ENCODE measurements around the gene TRABD2A.
A peak's percentile ranks its signal among the peaks of the same experiment; 100 is the strongest.

TRABD2A gene, protein sequence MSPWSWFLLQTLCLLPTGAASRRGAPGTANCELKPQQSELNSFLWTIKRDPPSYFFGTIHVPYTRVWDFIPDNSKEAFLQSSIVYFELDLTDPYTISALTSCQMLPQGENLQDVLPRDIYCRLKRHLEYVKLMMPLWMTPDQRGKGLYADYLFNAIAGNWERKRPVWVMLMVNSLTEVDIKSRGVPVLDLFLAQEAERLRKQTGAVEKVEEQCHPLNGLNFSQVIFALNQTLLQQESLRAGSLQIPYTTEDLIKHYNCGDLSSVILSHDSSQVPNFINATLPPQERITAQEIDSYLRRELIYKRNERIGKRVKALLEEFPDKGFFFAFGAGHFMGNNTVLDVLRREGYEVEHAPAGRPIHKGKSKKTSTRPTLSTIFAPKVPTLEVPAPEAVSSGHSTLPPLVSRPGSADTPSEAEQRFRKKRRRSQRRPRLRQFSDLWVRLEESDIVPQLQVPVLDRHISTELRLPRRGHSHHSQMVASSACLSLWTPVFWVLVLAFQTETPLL

GRCh38 chr2:84880645-84881521 lies at the start of gene TRABD2A:
TSS of gene TRABD2A (minus strand) at chr2:84881084. CDS start at chr2:84881039, 45 bp downstream.
- H3K4me3 ChIP-seq (ENCODE audit: low read depth, low read length) = peak within 1 kb of the TSS; percentile 40
- TF ChIP-seq, protein P1, sequence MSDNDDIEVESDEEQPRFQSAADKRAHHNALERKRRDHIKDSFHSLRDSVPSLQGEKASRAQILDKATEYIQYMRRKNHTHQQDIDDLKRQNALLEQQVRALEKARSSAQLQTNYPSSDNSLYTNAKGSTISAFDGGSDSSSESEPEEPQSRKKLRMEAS (IDR thresholded peaks at IDR 0.05; ENCODE audit: low read depth, low read length) = no peak
- TF ChIP-seq, protein P2, sequence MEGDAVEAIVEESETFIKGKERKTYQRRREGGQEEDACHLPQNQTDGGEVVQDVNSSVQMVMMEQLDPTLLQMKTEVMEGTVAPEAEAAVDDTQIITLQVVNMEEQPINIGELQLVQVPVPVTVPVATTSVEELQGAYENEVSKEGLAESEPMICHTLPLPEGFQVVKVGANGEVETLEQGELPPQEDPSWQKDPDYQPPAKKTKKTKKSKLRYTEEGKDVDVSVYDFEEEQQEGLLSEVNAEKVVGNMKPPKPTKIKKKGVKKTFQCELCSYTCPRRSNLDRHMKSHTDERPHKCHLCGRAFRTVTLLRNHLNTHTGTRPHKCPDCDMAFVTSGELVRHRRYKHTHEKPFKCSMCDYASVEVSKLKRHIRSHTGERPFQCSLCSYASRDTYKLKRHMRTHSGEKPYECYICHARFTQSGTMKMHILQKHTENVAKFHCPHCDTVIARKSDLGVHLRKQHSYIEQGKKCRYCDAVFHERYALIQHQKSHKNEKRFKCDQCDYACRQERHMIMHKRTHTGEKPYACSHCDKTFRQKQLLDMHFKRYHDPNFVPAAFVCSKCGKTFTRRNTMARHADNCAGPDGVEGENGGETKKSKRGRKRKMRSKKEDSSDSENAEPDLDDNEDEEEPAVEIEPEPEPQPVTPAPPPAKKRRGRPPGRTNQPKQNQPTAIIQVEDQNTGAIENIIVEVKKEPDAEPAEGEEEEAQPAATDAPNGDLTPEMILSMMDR (IDR thresholded peaks at IDR 0.05; ENCODE audit: low read depth, low read length) = no peak
- TF ChIP-seq MYC (IDR thresholded peaks at IDR 0.05; ENCODE audit: low read depth, low read length) (no peak), POLR2A (IDR thresholded peaks at IDR 0.05; ENCODE audit: extremely low read depth, insufficient read length) (no peak)
- DNase-seq (ENCODE audit: low read depth) = peak; percentile 47

GRCh38 chr2:84927275-84927627 lies 46.4 kb upstream of the TRABD2A start:
- no peak for DNase-seq (ENCODE audit: low read depth)
- no peak overlapping the region for H3K4me3 ChIP-seq (ENCODE audit: low read depth, low read length)
- TF ChIP-seq MYC (IDR thresholded peaks at IDR 0.05; ENCODE audit: low read depth, low read length) (no peak), POLR2A (IDR thresholded peaks at IDR 0.05; ENCODE audit: extremely low read depth, insufficient read length) (no peak)
- TF ChIP-seq, protein P2 (IDR thresholded peaks at IDR 0.05; ENCODE audit: low read depth, low read length) = no peak
- TF ChIP-seq, protein P1 (IDR thresholded peaks at IDR 0.05; ENCODE audit: low read depth, low read length) = no peak

DNA sequence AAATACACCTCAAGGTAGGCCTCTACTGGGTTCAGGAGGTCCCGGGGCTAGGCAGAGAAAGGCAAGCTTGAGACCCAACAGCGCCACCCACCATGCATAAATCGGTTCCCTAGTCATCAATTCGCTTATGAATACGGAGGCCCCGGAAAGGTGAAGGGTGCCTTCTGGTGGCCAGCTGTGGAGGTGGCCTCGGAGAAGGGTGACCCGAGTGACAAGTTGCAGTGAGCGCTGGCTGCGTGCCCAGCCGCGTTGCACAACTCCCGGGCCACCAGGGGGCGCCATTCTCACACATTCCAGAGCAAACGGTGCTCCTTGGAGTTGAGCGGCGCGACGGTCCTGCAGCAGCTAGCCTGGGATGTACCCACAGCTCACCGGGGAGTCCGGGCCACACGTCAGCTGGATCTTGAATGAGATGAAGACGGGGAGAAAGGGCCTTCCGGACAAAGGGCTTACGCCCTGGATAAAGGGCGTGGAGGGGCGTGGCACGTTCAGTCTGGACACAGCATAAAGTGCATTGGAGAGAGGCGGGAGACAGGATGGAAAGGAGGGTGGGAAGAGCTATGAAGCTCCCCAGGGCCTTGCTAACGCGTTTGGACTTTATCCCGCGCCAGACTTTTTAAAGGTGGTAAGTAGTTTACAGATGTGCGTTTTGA lies 45.0 kb upstream of the TRABD2A start:
- peak; percentile 99 for DNase-seq (ENCODE audit: low read depth)
- H3K4me3 ChIP-seq (ENCODE audit: low read depth, low read length) = no peak overlapping the region
- TF ChIP-seq MYC (IDR thresholded peaks at IDR 0.05; ENCODE audit: low read depth, low read length) (peak; percentile 88), POLR2A (IDR thresholded peaks at IDR 0.05; ENCODE audit: extremely low read depth, insufficient read length) (no peak)
- TF ChIP-seq, protein P1 (IDR thresholded peaks at IDR 0.05; ENCODE audit: low read depth, low read length) = peak; percentile 85
- TF ChIP-seq, protein P2 (IDR thresholded peaks at IDR 0.05; ENCODE audit: low read depth, low read length) = peak; percentile 98

DNA sequence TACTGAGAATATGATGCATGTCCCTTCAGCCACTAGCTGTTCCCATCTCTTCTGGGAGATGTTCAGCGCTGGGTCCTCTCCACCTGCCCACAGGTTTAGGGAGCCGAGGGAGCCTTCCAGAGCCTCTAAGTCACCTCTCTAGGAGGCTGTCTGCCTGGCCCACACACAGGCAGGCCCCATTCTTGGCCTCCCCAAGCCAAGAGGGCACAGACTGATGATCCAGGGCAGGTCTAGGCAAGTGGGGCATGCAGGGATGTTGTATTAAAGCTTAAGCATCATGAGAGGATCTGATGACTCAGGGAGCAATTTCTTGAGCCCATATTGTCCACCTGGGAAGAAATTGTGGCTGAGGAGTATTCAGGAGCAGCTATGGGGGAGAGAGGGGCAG lies 44.4 kb upstream of the TRABD2A start:
- TF ChIP-seq POLR2A (IDR thresholded peaks at IDR 0.05; ENCODE audit: extremely low read depth, insufficient read length) (no peak), MYC (IDR thresholded peaks at IDR 0.05; ENCODE audit: low read depth, low read length) (no peak)
- TF ChIP-seq, protein P1 (IDR thresholded peaks at IDR 0.05; ENCODE audit: low read depth, low read length) = no peak
- TF ChIP-seq, protein P2 (IDR thresholded peaks at IDR 0.05; ENCODE audit: low read depth, low read length) = no peak
- H3K4me3 ChIP-seq (ENCODE audit: low read depth, low read length) = no peak overlapping the region
- no peak for DNase-seq (ENCODE audit: low read depth)
